Fibroblast of villous mesenchyme (primary cell): ENCODE results near the gene SOX5. TPM values are rescaled to one million over a fixed set of nuclear protein-coding genes. Genes with fewer than 3 reads are reported as not detected.
A peak's percentile ranks its signal among the peaks of the same experiment; 100 is the strongest.

Experiments
- DNase-seq: peaks from one replicate; pipeline ENCODE4 v3.0.0-alpha.2; 2010; ENCODE audit warnings: low read depth
- H3K4me3 ChIP-seq: 2 replicates; pipeline ENCODE4 v1.5.1; 2011; ENCODE audit warnings: low read depth, mild to moderate bottlenecking, low read length
- total RNA-seq: library from RNA; depleted of rRNA; stranded (reverse); fragments of >200 nt; gene quantifications from 2 replicates; pipeline ENCODE4 v1.2.3, GENCODE V29; 2012
- TF ChIP-seq, protein P1 (sequence below): IDR thresholded peaks from 2 replicates; pipeline ENCODE4 v1.5.1; 2012; ENCODE audit warnings: low read depth, mild to moderate bottlenecking, low read length; ENCODE audit not compliant: insufficient read depth

Gene SOX5
- total RNA-seq, 1 donor: 13.8 TPM

DNA sequence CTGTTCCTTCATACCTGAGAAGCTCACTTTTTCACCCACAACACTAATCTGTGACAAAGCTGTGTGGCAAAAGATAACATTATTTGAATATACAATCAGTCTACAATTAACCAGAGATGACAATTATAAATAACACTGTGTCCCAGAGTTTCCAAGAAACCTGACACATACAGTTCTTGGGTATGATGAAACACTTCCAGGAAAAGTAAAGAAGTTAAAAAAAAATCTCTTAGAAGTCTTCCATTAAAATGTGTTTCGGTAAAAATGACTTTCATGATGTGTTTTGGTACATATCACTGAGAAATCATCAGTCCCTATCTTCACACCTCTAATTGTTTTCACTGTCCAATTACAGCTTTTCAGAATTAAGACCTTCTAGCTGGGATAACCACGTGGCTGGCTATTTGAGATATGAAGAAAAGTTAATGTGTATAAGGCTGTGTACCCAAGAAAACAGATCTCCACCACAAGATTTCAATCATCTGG is 390.2 kb downstream of the SOX5 start:
- DNase-seq: peak; percentile 25
- no peak overlapping the region for H3K4me3 ChIP-seq

DNA sequence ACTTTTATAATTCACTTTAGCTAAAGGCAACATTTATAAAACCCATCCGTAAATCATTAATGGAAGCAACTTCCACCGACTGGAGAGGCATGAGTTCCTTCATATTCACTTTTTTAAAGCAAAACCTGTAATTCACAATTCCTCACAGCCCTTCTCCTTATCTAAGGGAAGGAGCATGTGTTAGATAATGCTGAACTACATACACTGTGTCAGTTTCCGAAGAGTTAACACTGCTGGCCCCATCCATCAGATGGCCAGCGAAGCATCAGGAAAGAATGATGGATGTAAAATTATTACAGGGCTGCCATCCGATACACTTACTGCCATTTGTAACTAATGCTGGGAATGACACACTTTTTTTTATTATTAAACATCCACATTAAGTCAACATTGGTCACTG is 392.8 kb downstream of the SOX5 start:
- TF ChIP-seq, protein P1, sequence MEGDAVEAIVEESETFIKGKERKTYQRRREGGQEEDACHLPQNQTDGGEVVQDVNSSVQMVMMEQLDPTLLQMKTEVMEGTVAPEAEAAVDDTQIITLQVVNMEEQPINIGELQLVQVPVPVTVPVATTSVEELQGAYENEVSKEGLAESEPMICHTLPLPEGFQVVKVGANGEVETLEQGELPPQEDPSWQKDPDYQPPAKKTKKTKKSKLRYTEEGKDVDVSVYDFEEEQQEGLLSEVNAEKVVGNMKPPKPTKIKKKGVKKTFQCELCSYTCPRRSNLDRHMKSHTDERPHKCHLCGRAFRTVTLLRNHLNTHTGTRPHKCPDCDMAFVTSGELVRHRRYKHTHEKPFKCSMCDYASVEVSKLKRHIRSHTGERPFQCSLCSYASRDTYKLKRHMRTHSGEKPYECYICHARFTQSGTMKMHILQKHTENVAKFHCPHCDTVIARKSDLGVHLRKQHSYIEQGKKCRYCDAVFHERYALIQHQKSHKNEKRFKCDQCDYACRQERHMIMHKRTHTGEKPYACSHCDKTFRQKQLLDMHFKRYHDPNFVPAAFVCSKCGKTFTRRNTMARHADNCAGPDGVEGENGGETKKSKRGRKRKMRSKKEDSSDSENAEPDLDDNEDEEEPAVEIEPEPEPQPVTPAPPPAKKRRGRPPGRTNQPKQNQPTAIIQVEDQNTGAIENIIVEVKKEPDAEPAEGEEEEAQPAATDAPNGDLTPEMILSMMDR: no peak
- no peak for DNase-seq
- no peak overlapping the region for H3K4me3 ChIP-seq

More for the DNA sequence above, 390.2 kb downstream of the SOX5 start:
- TF ChIP-seq, protein P1: no peak

DNA sequence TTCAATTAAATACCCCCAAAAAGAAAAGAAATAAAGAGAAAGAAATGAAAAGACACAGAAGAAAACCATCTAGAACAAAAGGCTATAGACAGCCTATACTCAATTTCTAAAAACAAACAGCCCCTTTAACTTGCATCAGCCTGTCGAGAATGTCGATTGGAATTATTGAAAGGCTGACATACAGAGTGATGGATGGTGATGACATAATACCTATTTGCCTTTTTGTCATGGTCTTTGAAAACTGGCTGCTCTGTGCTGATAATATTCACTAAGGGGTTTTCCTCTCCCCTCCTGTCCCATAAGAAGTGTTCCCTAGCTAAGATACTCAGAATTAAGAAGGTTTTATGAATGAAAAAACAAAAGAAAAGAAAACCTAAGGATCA is 393.7 kb downstream of the SOX5 start:
- no peak for DNase-seq
- H3K4me3 ChIP-seq: no peak overlapping the region
- TF ChIP-seq, protein P1: no peak

DNA sequence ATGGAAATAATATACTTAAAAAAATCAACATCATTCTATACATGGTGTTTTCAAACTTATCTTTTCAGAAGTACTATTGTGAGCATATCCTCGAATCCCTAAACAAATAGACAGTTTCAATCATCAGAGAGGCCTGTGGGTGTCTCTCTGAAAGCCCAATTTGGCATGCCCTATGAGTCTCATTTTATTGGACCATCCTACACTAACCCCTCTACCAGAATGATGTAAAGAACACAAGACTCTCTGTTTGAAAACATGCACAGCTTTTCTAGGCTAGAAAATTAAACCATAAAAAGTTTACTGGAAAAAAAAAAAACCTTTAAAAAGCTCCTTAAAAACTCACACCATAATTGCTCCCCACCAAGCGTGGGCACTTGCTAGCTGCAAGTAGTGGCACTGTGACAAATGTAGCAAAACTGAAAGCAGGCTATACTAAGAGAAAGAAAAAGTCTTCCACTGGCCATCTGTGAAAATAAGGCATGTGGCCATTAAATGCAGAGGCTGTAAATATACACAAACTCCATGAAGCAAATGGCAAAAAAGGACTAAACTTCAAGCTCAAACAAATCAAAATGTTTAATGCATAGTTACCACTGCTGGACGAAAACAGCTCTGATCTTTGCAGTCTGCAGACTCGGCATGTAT is 394.2 kb downstream of the SOX5 start:
- TF ChIP-seq, protein P1: no peak
- no peak overlapping the region for H3K4me3 ChIP-seq
- no peak for DNase-seq

DNA sequence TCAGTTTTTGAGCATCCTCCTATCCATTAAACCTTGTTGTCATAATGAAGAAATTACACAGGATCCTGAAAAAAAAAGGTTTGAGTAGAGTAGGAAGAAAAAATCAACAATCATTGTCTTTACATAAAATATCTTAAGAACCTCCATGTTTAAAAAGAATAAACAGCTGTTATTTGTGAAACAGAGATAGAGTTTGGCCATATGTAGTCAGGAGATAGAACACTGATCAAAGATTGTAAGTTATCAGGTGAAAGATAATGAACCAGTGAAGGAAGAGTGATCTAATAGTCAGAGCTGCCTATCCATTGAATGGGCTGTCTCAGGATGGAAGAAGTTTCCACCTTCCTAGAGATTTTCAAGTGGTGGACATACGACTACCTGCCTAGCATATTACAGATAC is 397.1 kb downstream of the SOX5 start:
- H3K4me3 ChIP-seq: no peak overlapping the region
- TF ChIP-seq, protein P1: no peak
- no peak for DNase-seq

DNA sequence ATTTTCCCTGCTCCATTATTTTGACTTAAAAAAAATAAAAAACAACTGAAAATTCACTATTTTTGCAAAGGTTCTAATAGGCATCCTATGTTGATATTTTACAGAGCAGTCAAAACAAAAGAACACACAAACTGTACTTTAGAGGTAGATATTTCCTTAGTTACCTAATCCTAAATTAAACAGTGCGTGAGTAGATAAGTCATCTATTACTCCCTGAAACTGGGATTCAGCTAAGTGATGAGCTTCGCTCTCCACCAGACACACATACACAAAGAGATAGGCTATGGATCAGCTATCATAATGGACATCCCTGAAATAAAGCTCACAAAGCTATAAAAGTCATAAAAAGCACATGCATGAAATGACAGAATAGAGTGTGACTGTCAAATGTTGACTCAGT is 398.7 kb downstream of the SOX5 start:
- no peak for DNase-seq
- H3K4me3 ChIP-seq: no peak overlapping the region
- TF ChIP-seq, protein P1: no peak

DNA sequence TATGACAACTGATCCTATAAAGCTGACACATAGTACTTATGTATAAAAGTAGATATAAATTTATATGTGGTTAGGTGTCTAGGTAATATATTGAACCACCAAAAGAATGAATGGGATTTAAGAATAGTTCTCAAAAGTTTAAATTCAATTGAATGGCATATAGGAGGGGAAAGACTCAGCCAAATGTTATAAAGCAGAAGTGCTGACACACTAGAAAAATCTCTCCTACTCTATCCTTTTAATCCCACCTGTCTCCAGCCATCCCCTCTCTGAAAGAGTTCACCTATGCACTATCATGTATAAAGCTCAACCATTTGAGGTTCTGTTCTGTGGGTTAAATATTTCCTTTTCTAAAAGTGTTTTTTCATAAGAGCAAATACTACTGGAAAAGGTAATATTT is 400.7 kb downstream of the SOX5 start:
- DNase-seq: no peak
- no peak overlapping the region for H3K4me3 ChIP-seq
- TF ChIP-seq, protein P1: no peak
